Activated CD8-positive, alpha-beta memory T cell treated with anti-CD3 and anti-CD28 coated beads for 24 hours (primary cell): ENCODE data around the gene MAP7D3.
"Not testable (repeated sequence)": the region's sequence is repeated elsewhere in the genome, so short reads cannot be mapped to it uniquely, and the experiment has no call there.

Experiments
- DNase-seq: peaks from one replicate; pipeline ENCODE4 v3.0.0-alpha.2; 2020

MAP7D3 gene

GRCh38 chrX:136250191-136251040 is 784 bp downstream of the MAP7D3 start:
- peak; percentile 68 for DNase-seq

GRCh38 chrX:136246201-136246600 is 5.0 kb downstream of the MAP7D3 start:
- no peak for DNase-seq

DNA sequence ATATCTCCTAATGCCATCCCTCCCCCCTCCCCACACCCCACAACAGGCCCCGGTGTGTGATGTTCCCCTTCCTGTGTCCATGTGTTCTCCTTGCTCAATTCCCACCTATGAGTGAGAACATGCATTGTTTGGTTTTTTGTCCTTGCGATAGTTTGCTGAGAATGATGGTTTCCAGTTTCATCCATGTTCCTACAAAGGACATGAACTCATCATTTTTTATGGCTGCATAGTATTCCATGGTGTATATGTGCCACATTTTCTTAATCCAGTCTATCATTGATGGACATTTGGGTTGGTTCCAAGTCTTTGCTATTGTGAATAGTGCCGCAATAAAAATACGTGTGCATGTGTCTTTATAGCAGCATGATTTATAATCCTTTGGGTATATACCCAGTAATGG is 13.4 kb downstream of the MAP7D3 start:
- DNase-seq: not testable (repeated sequence)

GRCh38 chrX:136237074-136237473 is 14.1 kb downstream of the MAP7D3 start:
- no peak for DNase-seq

DNA sequence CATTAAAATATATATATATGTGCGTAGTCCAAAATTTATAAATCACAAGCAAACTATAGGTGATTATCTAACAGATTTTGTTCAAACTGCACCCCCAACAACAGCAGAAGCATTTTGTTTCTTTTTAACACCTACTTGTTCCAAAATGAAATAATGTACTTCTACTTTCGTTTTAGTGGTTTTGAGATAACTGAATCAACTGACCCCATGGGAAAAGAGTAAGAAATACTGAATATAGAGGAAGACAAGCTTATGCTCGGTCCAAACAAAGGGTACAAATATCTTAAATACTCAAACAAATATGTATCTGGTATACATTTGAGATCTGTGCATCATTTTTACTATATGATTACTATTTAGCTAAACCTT is 22.4 kb downstream of the MAP7D3 start:
- no peak for DNase-seq

GRCh38 chrX:136227948-136228838 is 23.0 kb downstream of the MAP7D3 start:
- no peak for DNase-seq

DNA sequence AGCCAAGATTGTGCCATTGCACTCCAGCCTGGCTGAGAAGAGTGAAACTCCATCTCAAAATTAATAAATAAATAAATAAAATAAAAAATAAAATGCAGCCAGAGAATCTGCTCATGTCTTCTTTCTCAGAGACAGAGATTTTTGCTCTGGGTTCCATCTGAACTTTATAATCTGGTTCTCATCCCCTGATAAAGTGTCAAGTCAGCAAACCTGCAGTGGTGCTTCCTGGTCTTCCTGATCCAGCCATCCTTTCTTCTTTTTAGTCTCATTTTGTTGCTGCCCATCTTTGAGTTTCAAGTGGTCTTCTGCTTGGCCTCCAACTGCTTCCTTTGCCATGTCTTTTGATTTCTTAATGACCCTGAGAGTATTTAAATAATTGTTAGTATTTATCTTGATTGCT is 24.1 kb downstream of the MAP7D3 start:
- no peak for DNase-seq

GRCh38 chrX:136221851-136222513 is 29.2 kb downstream of the MAP7D3 start:
- no peak for DNase-seq

DNA sequence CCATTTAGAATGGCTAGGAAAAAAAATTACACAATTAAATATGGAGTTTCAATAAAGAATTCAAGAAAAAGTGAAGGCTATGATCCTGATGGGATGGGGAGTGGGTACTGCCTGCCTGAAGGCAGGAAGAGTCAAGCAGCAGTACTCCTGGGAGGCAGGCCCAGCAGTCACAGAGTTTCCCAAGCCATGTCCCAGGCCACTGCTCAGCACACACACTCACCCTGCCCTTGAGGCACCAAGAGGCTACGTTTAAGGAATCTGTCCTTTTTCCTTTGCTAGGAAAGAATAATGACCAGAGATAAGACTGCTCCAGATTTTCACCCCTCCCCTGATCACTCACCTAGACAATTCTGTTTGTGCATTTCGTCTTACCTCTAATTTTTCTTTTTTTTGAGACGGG is 30.2 kb downstream of the MAP7D3 start:
- DNase-seq: no peak

- DNase-seq: no peak
These were observed 30.7 kb downstream of the MAP7D3 start for GRCh38 chrX:136220540-136220939.

DNA sequence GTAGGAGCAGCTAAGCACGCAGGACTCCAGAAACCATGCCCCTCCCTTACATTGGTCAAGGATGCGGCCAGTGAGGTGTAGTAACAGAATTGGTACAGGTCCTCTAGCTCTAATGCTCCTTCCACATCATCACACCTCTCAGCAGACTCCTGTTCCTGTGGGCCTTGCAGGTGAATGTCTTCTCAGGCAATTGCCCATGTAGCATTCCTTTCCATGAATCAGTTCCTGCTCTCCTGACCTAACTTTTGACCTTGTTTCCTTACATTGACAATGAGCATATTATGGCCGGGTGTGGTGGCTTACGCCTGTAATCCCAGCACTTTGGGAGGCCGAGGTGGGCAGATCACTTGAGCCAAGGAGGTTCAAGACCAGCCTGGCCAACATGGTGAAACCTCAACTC is 31.3 kb downstream of the MAP7D3 start:
- DNase-seq: no peak

- no peak for DNase-seq
These were observed 35.6 kb downstream of the MAP7D3 start for GRCh38 chrX:136215559-136215958.

GRCh38 chrX:136214551-136214950 is 36.6 kb downstream of the MAP7D3 start:
- DNase-seq: no peak

GRCh38 chrX:136212557-136213111 is 38.6 kb downstream of the MAP7D3 start:
- DNase-seq: no peak

DNA sequence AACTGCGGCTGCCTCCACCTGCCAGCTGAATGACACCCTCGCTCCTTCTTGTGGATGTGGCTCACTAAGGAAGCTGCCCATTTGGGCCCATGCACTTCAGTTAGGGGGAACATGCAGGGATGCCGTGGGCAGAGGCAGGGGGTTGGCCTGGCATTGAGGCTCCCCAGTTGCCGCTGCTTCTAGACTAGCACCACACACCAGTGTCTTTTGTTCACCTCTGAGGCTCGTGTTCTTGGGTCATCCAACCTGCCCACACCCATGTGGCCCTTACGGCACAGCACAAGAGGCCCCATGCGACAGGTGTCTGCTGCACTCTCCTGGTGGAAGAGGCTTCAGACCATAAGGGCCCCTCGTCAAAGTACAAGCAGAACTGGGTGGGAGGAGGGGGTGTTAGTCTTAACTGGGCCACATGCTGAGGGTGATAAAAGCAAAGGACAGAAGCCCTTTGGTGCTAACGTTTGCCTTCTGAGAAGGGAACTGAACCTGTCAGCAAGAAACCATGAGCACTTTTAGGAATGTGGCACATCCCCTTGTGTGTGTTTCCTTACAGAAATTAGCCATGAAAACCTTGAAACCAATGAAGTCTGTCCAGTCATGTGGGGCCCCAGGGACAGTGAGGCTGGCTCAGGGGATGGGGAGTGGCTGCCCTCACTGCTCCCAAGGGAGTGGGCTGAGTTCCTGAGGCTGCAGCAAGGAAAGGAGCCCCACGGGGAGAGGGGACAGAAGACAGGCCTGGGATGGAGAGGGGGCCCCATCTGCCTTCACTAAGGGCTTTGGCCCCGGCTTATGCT is 39.2 kb downstream of the MAP7D3 start:
- no peak for DNase-seq

- no peak for DNase-seq
These were observed 40.4 kb downstream of the MAP7D3 start for GRCh38 chrX:136210806-136211205.

- DNase-seq: no peak
These were observed 41.0 kb downstream of the MAP7D3 start for GRCh38 chrX:136210243-136210642.

DNA sequence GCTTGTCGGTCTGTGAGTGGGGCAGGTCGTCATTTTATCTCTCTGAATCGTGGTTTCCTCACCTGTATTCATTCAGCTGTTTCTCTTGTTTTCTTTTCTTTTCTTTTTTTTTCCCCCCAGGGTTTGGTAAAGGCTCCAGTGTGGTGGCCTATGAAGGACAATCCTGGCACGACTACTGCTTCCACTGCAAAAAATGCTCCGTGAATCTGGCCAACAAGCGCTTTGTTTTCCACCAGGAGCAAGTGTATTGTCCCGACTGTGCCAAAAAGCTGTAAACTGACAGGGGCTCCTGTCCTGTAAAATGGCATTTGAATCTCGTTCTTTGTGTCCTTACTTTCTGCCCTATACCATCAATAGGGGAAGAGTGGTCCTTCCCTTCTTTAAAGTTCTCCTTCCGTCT is 41.4 kb downstream of the MAP7D3 start:
- no peak for DNase-seq

DNA sequence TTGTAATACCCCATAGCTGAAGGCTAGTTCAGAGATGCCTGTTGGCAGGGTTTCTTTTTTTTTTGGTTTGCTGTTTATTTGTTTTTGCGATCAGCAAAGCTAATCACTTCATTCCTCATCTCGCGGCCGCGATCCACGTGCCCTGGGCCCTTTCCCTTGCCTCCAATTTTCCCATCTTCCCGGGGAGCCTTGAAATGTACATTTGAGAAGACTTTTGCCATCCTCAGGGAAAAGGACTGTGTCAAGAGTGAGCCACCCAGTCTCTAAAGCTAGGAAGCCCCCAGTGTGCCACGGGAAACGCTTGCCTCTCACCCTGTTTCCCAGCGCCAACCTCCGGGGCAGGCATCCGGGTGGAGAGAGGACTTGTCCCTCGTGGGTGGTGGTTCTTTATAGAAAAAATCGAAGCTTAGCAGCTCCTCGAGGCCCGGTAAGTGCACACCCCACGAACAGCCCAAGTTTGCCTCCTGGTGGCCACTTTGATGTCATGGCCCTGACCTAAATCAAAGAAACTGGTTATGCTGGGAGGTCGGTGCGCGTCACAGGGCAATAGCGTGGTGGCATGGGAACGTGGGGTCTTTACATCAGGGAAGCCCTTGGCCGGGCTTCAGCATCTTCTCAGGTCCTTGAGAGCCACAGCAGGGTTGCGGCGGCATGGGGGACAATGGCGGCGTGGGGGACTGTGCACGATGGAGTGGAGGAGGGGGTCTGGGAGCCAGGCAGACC is 42.0 kb downstream of the MAP7D3 start:
- DNase-seq: no peak

GRCh38 chrX:136207546-136207945 is 43.7 kb downstream of the MAP7D3 start:
- no peak for DNase-seq

GRCh38 chrX:136206916-136207315 is 44.3 kb downstream of the MAP7D3 start:
- no peak for DNase-seq
